ENCODE measurements around the gene DGKA.
"Not testable (repeated sequence)": the region's sequence is repeated elsewhere in the genome, so short reads cannot be mapped to it uniquely, and the experiment has no call there.

DGKA gene

DNA sequence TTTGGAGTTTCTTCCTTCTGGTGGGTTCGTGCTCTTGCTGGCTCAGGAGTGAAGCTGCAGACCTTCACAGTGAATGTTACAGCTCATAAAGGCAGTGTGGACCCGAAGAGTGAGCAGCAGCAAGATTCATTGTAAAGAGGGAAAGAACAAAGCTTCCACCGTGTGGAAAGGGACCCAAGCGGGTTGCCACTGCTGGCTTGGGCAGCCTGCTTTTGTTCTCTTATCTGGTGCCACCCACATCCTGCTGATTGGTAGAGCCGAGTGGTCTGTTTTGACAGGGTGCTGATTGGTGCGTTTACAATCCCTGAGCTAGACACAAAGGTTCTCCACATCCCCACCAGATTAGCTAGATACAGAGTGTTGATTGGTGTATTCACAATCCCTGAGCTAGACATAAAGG is 68.6 kb downstream of the DGKA start:
- not testable (repeated sequence) for DNase-seq (ENCODE audit: low spot score)

DNA sequence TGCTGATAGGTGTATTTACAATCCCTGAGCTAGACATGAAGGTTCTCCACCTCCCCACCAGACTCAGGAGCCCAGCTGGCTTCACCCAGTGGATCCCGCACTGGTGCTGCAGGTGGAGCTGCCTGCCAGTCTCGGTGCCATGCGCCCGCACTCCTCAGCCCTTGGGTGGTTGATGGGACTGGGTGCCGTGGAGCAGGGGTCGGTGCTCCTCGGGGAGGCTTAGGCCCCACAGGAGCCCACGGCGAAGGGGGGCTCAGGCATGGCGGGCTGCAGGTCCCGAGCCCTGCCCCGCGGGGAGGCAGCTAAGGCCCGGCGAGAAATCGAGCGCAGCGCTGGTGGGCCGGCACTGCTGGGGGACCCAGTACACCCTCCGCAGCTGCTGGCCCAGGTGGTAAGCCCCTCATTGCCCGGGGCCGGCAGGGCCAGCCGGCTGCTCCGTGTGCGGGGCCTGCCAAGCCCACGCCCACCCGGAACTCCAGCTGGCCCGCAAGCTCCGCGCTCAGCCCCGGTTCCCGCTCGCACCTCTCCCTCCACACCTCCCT is 69.1 kb downstream of the DGKA start:
- DNase-seq (ENCODE audit: low spot score), result not testable (repeated sequence)

DNA sequence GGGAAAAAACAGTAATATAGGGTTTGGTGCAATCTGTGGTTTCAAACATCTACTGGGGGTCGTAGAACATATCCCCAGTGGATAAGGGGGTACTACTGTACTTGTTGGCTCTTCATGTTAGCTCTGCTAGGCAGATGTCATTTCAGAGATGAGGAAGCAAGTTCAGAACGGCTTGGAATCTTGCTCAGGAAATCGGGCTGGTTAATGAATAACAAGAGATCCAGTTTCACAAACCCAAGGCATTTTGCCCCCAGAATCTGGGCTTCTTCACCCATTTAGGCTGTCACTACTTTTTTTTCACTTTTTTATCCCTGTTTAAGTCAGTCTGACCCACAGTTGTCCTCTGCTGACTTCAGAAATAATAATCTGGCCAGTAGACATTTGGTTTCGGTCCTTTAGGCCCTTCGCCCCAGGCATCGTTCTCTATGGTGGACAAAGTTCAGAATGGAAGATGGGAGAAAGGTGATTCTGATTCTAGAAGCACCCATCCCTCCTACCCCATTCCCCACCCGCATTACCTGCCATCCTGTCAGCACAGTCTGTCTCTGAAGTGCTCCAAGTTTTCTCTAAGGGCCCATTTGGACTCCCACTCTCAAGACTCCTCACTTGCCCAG is 70.6 kb downstream of the DGKA start:
- no peak for DNase-seq (ENCODE audit: low spot score)

DNA sequence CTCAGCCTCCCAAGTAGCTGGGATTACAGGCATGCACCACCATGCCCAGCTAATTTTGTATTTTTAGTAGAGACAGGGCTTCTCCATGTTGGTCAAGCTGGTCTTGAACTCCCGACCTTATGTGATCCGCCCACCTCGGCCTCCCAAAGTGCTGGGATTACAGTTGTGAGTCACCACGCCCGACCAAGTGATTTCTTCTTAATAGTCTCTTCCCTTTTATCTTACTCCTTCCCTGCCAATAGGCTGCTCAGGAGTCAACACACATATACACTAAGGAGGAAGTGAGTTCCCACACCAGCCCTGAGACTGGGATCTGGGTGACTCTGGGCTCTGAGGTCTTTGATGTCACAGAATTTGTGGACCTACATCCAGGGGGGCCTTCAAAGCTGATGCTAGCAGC is 72.4 kb downstream of the DGKA start:
- DNase-seq (ENCODE audit: low spot score), result not testable (repeated sequence)
